Breast epithelium (tissue), 4 donors: ENCODE data around the gene MRTO4. TPM values are rescaled to one million over a fixed set of nuclear protein-coding genes. Genes with fewer than 3 reads are reported as not detected.

Experiments used
- DNase-seq, 2 donors: peaks; one replicate each; pipeline ENCODE4 v3.0.0-alpha.2; 2019; ENCODE audit warnings: low spot score in 2 of 2
- H3K27ac ChIP-seq, 2 donors: fragments of 200-600 bp; sonication (generic) in 1 of 2; one replicate each; pipeline ENCODE4 v1.5.1; 2016 to 2019; ENCODE audit warnings: mild to moderate bottlenecking in 1 of 2
- H3K27me3 ChIP-seq, 2 donors: fragments of 200-600 bp; sonication (generic) in 1 of 2; one replicate each; pipeline versions ENCODE4 v1.5.1 to v1.6.0; 2017 to 2019; ENCODE audit warnings: control low read depth in 1 of 2, mild to moderate bottlenecking in 1 of 2
- H3K36me3 ChIP-seq: fragments of 200-600 bp; one replicate; pipeline ENCODE4 v1.5.1; 2019
- H3K4me1 ChIP-seq, 2 donors: fragments of 200-600 bp; sonication (generic); one replicate each; pipeline ENCODE4 v1.5.1; 2016 to 2019; ENCODE audit warnings: control low read depth in 1 of 2
- H3K4me3 ChIP-seq, 3 donors: fragments of 200-600 bp; sonication (generic); 1 replicate in 2 of 3; 2 replicates in 1 of 3; pipeline ENCODE4 v1.5.1; 2016 to 2019; ENCODE audit warnings: mild to moderate bottlenecking in 3 of 3, moderate library complexity in 2 of 3
- H3K9me3 ChIP-seq, 2 donors: fragments of 200-600 bp; sonication (generic) in 1 of 2; one replicate each; pipeline ENCODE4 v1.5.1; 2016 to 2019; ENCODE audit warnings: control low read depth in 1 of 2
- CTCF ChIP-seq, 3 donors: fragments of 450-650 bp; IDR thresholded peaks; one replicate each; pipeline ENCODE4 v1.5.1; 2016 to 2017; ENCODE audit warnings: antibody characterized with exemption in 3 of 3, mild to moderate bottlenecking in 3 of 3, moderate library complexity in 3 of 3
- POLR2A ChIP-seq: fragments of 450-650 bp; IDR thresholded peaks from one replicate; pipeline ENCODE4 v1.6.1; 2016; ENCODE audit warnings: antibody characterized with exemption, mild to moderate bottlenecking, moderate library complexity
- POLR2AphosphoS5 ChIP-seq, 3 donors: sonication (generic); formaldehyde crosslinking; IDR thresholded peaks; one replicate each; pipeline ENCODE4 v1.6.1; 2017; ENCODE audit warnings: antibody characterized with exemption in 3 of 3
- intact Hi-C: fragments of 100-400 bp; cut with DNase I; formaldehyde crosslinking; loops from one replicate; pipeline ENCODE4 v1.15.1; 2023; ENCODE audit warnings: low total_unique reads
- total RNA-seq, 3 donors: library from RNA; depleted of rRNA; stranded (reverse); fragments of >200 nt; gene quantifications; one replicate each; pipeline ENCODE4 v1.1.0, GENCODE V29; 2016

The MRTO4 gene
- 10 to 100 TPM; 18.9 to 35.4 (median 27.4) TPM for total RNA-seq

GRCh38 chr1:19251305-19252196, at the start of gene MRTO4, which contains the start of gene EMC1:
TSS of gene MRTO4 (plus strand) at chr1:19251805. CDS start at chr1:19251836, 31 bp downstream.
TSS of gene EMC1 (minus strand) at chr1:19251524. CDS start at chr1:19251509, 15 bp downstream.
- peak; percentile 80 to 83 (median 81) for TF ChIP-seq POLR2AphosphoS5 (IDR thresholded peaks at IDR 0.05)
- no peak for TF ChIP-seq POLR2A
- no peak for TF ChIP-seq CTCF (IDR thresholded peaks at IDR 0.05)
- Histone ChIP-seq H3K4me3 (peak within 1 kb of the TSS; percentile 74 to 95 (median 93)), H3K4me1 (peaks cover 4 to 22% of the 10 kb centered on the region in 2 donors), H3K27me3 (no peaks in the 10 kb centered on the region), H3K27ac (peak within 1 kb of the TSS; percentile 92 to 99), H3K36me3 (no peaks in the 10 kb centered on the region), H3K9me3 (no peaks in the 10 kb centered on the region)
- intact Hi-C loops = no loop called here
- peak; percentile 66 to 80 for DNase-seq

GRCh38 chr1:19202396-19202795, 49.2 kb upstream of the MRTO4 start:
- TF ChIP-seq POLR2AphosphoS5 (IDR thresholded peaks at IDR 0.05) (no peak), CTCF (IDR thresholded peaks at IDR 0.05) (no peak), POLR2A (no peak)
- Histone ChIP-seq H3K4me1 (no peaks in the 10 kb centered on the region), H3K27ac (no peak overlapping the region), H3K9me3 (no peaks in the 10 kb centered on the region), H3K36me3 (peaks cover 11% of the 10 kb centered on the region), H3K27me3 (no peaks in the 10 kb centered on the region), H3K4me3 (no peak overlapping the region)
- DNase-seq = no peak
- intact Hi-C loops = no loop called here

- H3K27me3 ChIP-seq = no peaks in the 10 kb centered on the region
- peak in 1 of 2 donors; percentile 55 for DNase-seq
- H3K9me3 ChIP-seq = no peaks in the 10 kb centered on the region
- peak overlapping the region; percentile 20 to 48 for H3K27ac ChIP-seq
- no peak overlapping the region for H3K4me3 ChIP-seq
- no peak for TF ChIP-seq CTCF (IDR thresholded peaks at IDR 0.05)
- intact Hi-C loops = no loop called here
- H3K36me3 ChIP-seq = peaks cover 6% of the 10 kb centered on the region
- H3K4me1 ChIP-seq = no peaks in the 10 kb centered on the region
Measured at GRCh38 chr1:19203440-19203839, 48.2 kb upstream of the MRTO4 start.

- Histone ChIP-seq H3K4me3 (no peak overlapping the region), H3K36me3 (no peaks in the 10 kb centered on the region), H3K9me3 (no peaks in the 10 kb centered on the region), H3K27ac (no peak overlapping the region), H3K27me3 (no peaks in the 10 kb centered on the region), H3K4me1 (no peaks in the 10 kb centered on the region)
- TF ChIP-seq CTCF (IDR thresholded peaks at IDR 0.05) (no peak), POLR2AphosphoS5 (IDR thresholded peaks at IDR 0.05) (no peak), POLR2A (no peak)
- intact Hi-C loops = no loop called here
- DNase-seq = no peak
Measured at GRCh38 chr1:19204446-19205266, 46.9 kb upstream of the MRTO4 start.

GRCh38 chr1:19205403-19205802, 46.2 kb upstream of the MRTO4 start:
- intact Hi-C loops = no loop called here
- no peaks in the 10 kb centered on the region for H3K9me3 ChIP-seq
- H3K4me3 ChIP-seq = no peak overlapping the region
- H3K4me1 ChIP-seq = no peaks in the 10 kb centered on the region
- H3K36me3 ChIP-seq = no peaks in the 10 kb centered on the region
- no peak for DNase-seq
- TF ChIP-seq CTCF (IDR thresholded peaks at IDR 0.05) (no peak), POLR2A (no peak), POLR2AphosphoS5 (IDR thresholded peaks at IDR 0.05) (no peak)
- no peaks in the 10 kb centered on the region for H3K27me3 ChIP-seq
- H3K27ac ChIP-seq = no peak overlapping the region
